GM12878 (cell line): Measurements from ENCODE around the gene CALML4.

Experiments used
- BHLHE40 ChIP-seq, 2 experiments: fragments of 450-650 bp in 1 of 2; IDR thresholded peaks; 2 replicates each; pipeline ENCODE4 v1.6.1; 2011 to 2017; ENCODE audit warnings: low read depth in 2 of 2, borderline replicate concordance in 1 of 2, improper control_type of control experiment in 1 of 2, low read length in 1 of 2, mild to moderate bottlenecking in 1 of 2
- BMI1 ChIP-seq: fragments of 450-650 bp; IDR thresholded peaks from 2 replicates; pipeline ENCODE4 v1.6.1; 2016; ENCODE audit warnings: mild to moderate bottlenecking, moderate library complexity, borderline replicate concordance
- CTCF ChIP-seq, 3 experiments: IDR thresholded peaks in 2 of 3; conservative IDR thresholded peaks in 1 of 3; 2 replicates each; pipeline ENCODE4 v1.5.1; 2011; ENCODE audit warnings: low read depth in 3 of 3, low read length in 3 of 3, mild to moderate bottlenecking in 3 of 3, control low read depth in 2 of 3, moderate library complexity in 2 of 3, inconsistent platforms in 1 of 3, mixed read lengths in 1 of 3; ENCODE audit not compliant: control insufficient read depth in 2 of 3, insufficient read depth in 1 of 3; ENCODE audit errors: extremely low read depth in 1 of 3
- EP300 ChIP-seq, 2 experiments: fragments of 150-350 bp in 1 of 2; IDR thresholded peaks; 2 replicates each; pipeline ENCODE4 v1.6.1; 2011 to 2012; ENCODE audit warnings: low read depth in 2 of 2, low read length in 2 of 2, borderline replicate concordance in 1 of 2, improper control_type of control experiment in 1 of 2, inconsistent platforms in 1 of 2; ENCODE audit not compliant: control insufficient read depth in 1 of 2
- JUNB ChIP-seq: IDR thresholded peaks from 2 replicates; pipeline ENCODE4 v1.6.1; 2016; ENCODE audit warnings: antibody characterized with exemption, mild to moderate bottlenecking
- RAD21 ChIP-seq: IDR thresholded peaks from 2 replicates; pipeline ENCODE4 v1.6.1; 2011; ENCODE audit warnings: mild to moderate bottlenecking, low read depth, low read length, moderate library complexity; ENCODE audit not compliant: insufficient read depth
- ZNF24 ChIP-seq: fragments of 450-650 bp; IDR thresholded peaks from 2 replicates; pipeline ENCODE4 v1.6.1; 2017; ENCODE audit warnings: antibody characterized with exemption, mild to moderate bottlenecking
- ZSCAN29 ChIP-seq: fragments of 450-650 bp; IDR thresholded peaks from 2 replicates; pipeline ENCODE4 v1.6.1; 2017; ENCODE audit warnings: mild to moderate bottlenecking, moderate library complexity

GRCh38 chr15:68186671-68187397 is 18.3 kb downstream of the CALML4 start:
- no peak for TF ChIP-seq RAD21
- TF ChIP-seq CTCF (IDR thresholded peaks at IDR 0.05 in 2 of 3, conservative IDR thresholded peaks at IDR 0.05 in 1 of 3; ENCODE audit: control insufficient read depth in 2 of 3, extremely low read depth in 1 of 3, insufficient read depth in 1 of 3, low read depth in 3 of 3, low read length in 3 of 3), result no peak
- no peak for TF ChIP-seq BMI1
- TF ChIP-seq ZNF24, result no peak
- TF ChIP-seq BHLHE40 (IDR thresholded peaks at IDR 0.05; ENCODE audit: borderline replicate concordance in 1 of 2, low read depth in 2 of 2, low read length in 1 of 2), result no peak
- no peak for TF ChIP-seq ZSCAN29
- TF ChIP-seq EP300 (IDR thresholded peaks at IDR 0.05; ENCODE audit: borderline replicate concordance in 1 of 2, control insufficient read depth in 1 of 2, low read depth in 2 of 2, low read length in 2 of 2), result no peak
- TF ChIP-seq JUNB, result no peak
